WTC11 (cell line): ENCODE results near the gene TEX14. TPM values are rescaled to one million over a fixed set of nuclear protein-coding genes. Genes with fewer than 3 reads are reported as not detected.

ENCODE experiments used
- ATAC-seq: fragments of 200-7000 bp; cut with Tn5 transposase; 2 replicates; pipeline ENCODE4 v1.10.0; 2021; ENCODE audit warnings: mild to moderate bottlenecking, moderate library complexity
- CTCF ChIA-PET: fragments of 300-600 bp; sonication (Branson Sonifier 250); formaldehyde crosslinking; loops from one replicate; lab custom pipeline; 2021; ENCODE audit warnings: antibody characterized with exemption; lab: Charles Lee
- POLR2A ChIA-PET: fragments of 350-600 bp; sonication (Branson Sonifier 250); formaldehyde crosslinking; loops from one replicate; lab custom pipeline; 2021; ENCODE audit warnings: antibody characterized with exemption; lab: Charles Lee
- DNase-seq: peaks from one replicate; pipeline ENCODE4 v3.0.0; 2021; ENCODE audit warnings: low spot score
- H3K27ac Mint-ChIP-seq: 2 replicates; pipeline ENCODE4 v1.8.0; 2021; ENCODE audit warnings: mixed read lengths
- H3K27me3 Mint-ChIP-seq: 2 replicates; pipeline ENCODE4 v1.8.0; 2021; ENCODE audit warnings: low read depth, mild to moderate bottlenecking, moderate library complexity, mixed read lengths
- H3K36me3 Mint-ChIP-seq: 2 replicates; pipeline ENCODE4 v1.8.0; 2021; ENCODE audit warnings: mixed read lengths
- H3K4me1 Mint-ChIP-seq: 2 replicates; pipeline ENCODE4 v1.8.0; 2022; ENCODE audit warnings: mixed read lengths
- H3K4me3 Mint-ChIP-seq: 2 replicates; pipeline ENCODE4 v1.8.0; 2021; ENCODE audit warnings: mild to moderate bottlenecking, moderate library complexity, mixed read lengths
- H3K9me3 Mint-ChIP-seq: 2 replicates; pipeline ENCODE4 v1.8.0; 2021; ENCODE audit warnings: mixed read lengths
- ARID4B ChIP-seq: sonication (generic); formaldehyde crosslinking; IDR thresholded peaks from 2 replicates; pipeline ENCODE4 v1.8.0; 2023; ENCODE audit warnings: missing genetic modification reagents, mild to moderate bottlenecking, borderline replicate concordance
- ATF1 ChIP-seq: sonication (generic); formaldehyde crosslinking; IDR thresholded peaks from 2 replicates; pipeline ENCODE4 v1.8.1; 2023; ENCODE audit warnings: mild to moderate bottlenecking, moderate library complexity, missing genetic modification reagents
- ATF2 ChIP-seq: sonication (generic); formaldehyde crosslinking; IDR thresholded peaks from 2 replicates; pipeline ENCODE4 v1.8.1; 2022; ENCODE audit warnings: low read depth, missing genetic modification reagents, borderline replicate concordance
- CDX4 ChIP-seq: fragments of 250-450 bp; sonication (Bioruptor Pico); IDR thresholded peaks from 2 replicates; pipeline ENCODE4 v1.9.0; 2021; ENCODE audit warnings: moderate library complexity, mild to moderate bottlenecking, inconsistent platforms, borderline replicate concordance
- CREM ChIP-seq: sonication (generic); formaldehyde crosslinking; IDR thresholded peaks from 2 replicates; pipeline ENCODE4 v1.8.1; 2022; ENCODE audit warnings: mild to moderate bottlenecking, missing genetic modification reagents, moderate library complexity
- CTCF ChIP-seq: fragments of 200-600 bp; IDR thresholded peaks from 2 replicates; pipeline ENCODE4 v1.8.0; 2022; ENCODE audit warnings: antibody characterized with exemption
- ESRRA ChIP-seq: sonication (generic); formaldehyde crosslinking; IDR thresholded peaks from 2 replicates; pipeline ENCODE4 v1.8.1; 2022; ENCODE audit warnings: mild to moderate bottlenecking, missing genetic modification reagents, borderline replicate concordance
- FOXJ3 ChIP-seq: sonication (generic); formaldehyde crosslinking; IDR thresholded peaks from 2 replicates; pipeline ENCODE4 v1.9.0; 2021; ENCODE audit warnings: missing genetic modification reagents, mild to moderate bottlenecking, borderline replicate concordance
- FOXP1 ChIP-seq: sonication (generic); formaldehyde crosslinking; IDR thresholded peaks from 2 replicates; pipeline ENCODE4 v1.8.0; 2022; ENCODE audit warnings: missing genetic modification reagents, mild to moderate bottlenecking, moderate library complexity, borderline replicate concordance
- FOXP4 ChIP-seq: sonication (generic); formaldehyde crosslinking; IDR thresholded peaks from 2 replicates; pipeline ENCODE4 v1.8.0; 2022; ENCODE audit warnings: mild to moderate bottlenecking, missing genetic modification reagents
- GTF2I ChIP-seq: fragments of 250-450 bp; sonication (Bioruptor Pico); conservative IDR thresholded peaks from 2 replicates; pipeline ENCODE4 v1.4.0; 2021; ENCODE audit warnings: mild to moderate bottlenecking
- MYBL2 ChIP-seq: sonication (generic); formaldehyde crosslinking; IDR thresholded peaks from 2 replicates; pipeline ENCODE4 v1.8.1; 2023; ENCODE audit warnings: mild to moderate bottlenecking, moderate library complexity, missing genetic modification reagents
- NFE2L1 ChIP-seq: sonication (generic); formaldehyde crosslinking; IDR thresholded peaks from 2 replicates; pipeline ENCODE4 v1.8.1; 2023; ENCODE audit warnings: missing genetic modification reagents
- SMAD3 ChIP-seq: sonication (generic); formaldehyde crosslinking; IDR thresholded peaks from 2 replicates; pipeline ENCODE4 v1.8.0; 2022; ENCODE audit warnings: missing genetic modification reagents, mild to moderate bottlenecking, borderline replicate concordance
- SMAD4 ChIP-seq: sonication (generic); formaldehyde crosslinking; IDR thresholded peaks from 2 replicates; pipeline ENCODE4 v1.8.0; 2022; ENCODE audit warnings: mild to moderate bottlenecking, missing genetic modification reagents
- TEAD4 ChIP-seq: sonication (generic); formaldehyde crosslinking; IDR thresholded peaks from 2 replicates; pipeline ENCODE4 v1.8.0; 2022; ENCODE audit warnings: mild to moderate bottlenecking, missing genetic modification reagents
- ZNF121 ChIP-seq: sonication (generic); formaldehyde crosslinking; IDR thresholded peaks from 2 replicates; pipeline ENCODE4 v1.8.0; 2023; ENCODE audit warnings: missing genetic modification reagents
- ZNF263 ChIP-seq: sonication (generic); formaldehyde crosslinking; IDR thresholded peaks from 2 replicates; pipeline ENCODE4 v1.8.1; 2022; ENCODE audit warnings: low read depth, mild to moderate bottlenecking, moderate library complexity, missing genetic modification reagents
- ZNF396 ChIP-seq: fragments of 250-450 bp; sonication (Bioruptor Pico); IDR thresholded peaks from 2 replicates; pipeline ENCODE4 v1.8.0; 2021; ENCODE audit warnings: mild to moderate bottlenecking, moderate library complexity, borderline replicate concordance
- ZNF532 ChIP-seq: fragments of 250-450 bp; sonication (Bioruptor Pico); IDR thresholded peaks from 2 replicates; pipeline ENCODE4 v1.9.0; 2021; ENCODE audit warnings: mild to moderate bottlenecking, borderline replicate concordance
- ZSCAN18 ChIP-seq: fragments of 250-450 bp; sonication (Bioruptor Pico); IDR thresholded peaks from 2 replicates; pipeline ENCODE4 v2.1.2; 2022; ENCODE audit warnings: mild to moderate bottlenecking, moderate library complexity
- total RNA-seq: library from RNA; stranded (reverse); gene quantifications from 3 replicates; pipeline ENCODE4 v1.2.3, GENCODE V29; 2021

Gene TEX14
- total RNA-seq, 1 experiment from 2014 or later, result 1.4 TPM

- TF ChIP-seq TEAD4 (no peak), ARID4B (no peak), ZNF532 (CRISPR knock-in tag) (no peak), NFE2L1 (CRISPR knock-in tag) (no peak)
These were observed 106.3 kb downstream of the TEX14 start (continued) for GRCh38 chr17:58585554-58585953.

GRCh38 chr17:58583486-58583885 is 108.4 kb downstream of the TEX14 start:
- no peaks in the 10 kb centered on the region for H3K27me3 Mint-ChIP-seq
- ChIA-PET POLR2A (no interaction called here), CTCF (interaction anchor here (0.6 to 1.5 kb wide), 2 partner anchors 8 to 42 kb away, joined by 3 to 4 read pairs; no protein-coding TSS in a partner anchor)
- no peaks in the 10 kb centered on the region for H3K36me3 Mint-ChIP-seq
- DNase-seq (no peak), ATAC-seq (no peak)
- H3K4me1 Mint-ChIP-seq, result peaks cover 4% of the 10 kb centered on the region
- no peak overlapping the region for H3K27ac Mint-ChIP-seq
- H3K9me3 Mint-ChIP-seq, result no peaks in the 10 kb centered on the region
- H3K4me3 Mint-ChIP-seq, result no peak overlapping the region
- TF ChIP-seq ZNF121 (CRISPR knock-in tag) (no peak), CREM (CRISPR knock-in tag) (no peak), ZNF396 (CRISPR knock-in tag) (no peak), CDX4 (CRISPR knock-in tag) (no peak), ATF1 (CRISPR knock-in tag) (no peak), ZSCAN18 (CRISPR knock-in tag) (no peak), CTCF (no peak), ZNF263 (CRISPR knock-in tag) (no peak), SMAD4 (CRISPR knock-in tag) (no peak), ATF2 (CRISPR knock-in tag) (no peak), GTF2I (no peak), FOXP1 (CRISPR knock-in tag) (no peak), FOXJ3 (CRISPR knock-in tag) (no peak), ESRRA (CRISPR knock-in tag) (no peak), SMAD3 (no peak), MYBL2 (CRISPR knock-in tag) (no peak), FOXP4 (CRISPR knock-in tag) (no peak)
